KMS-11 (cell line): ENCODE data around the gene UBN1.

Experiments used
- H2AFZ ChIP-seq: fragments of 200-600 bp; sonication (generic); 2 replicates; pipeline ENCODE4 v1.6.1; 2016; ENCODE audit warnings: antibody characterized with exemption, mixed run types, low read depth
- H3K27ac ChIP-seq: fragments of 200-600 bp; sonication (generic); 2 replicates; pipeline ENCODE4 v1.6.1; 2016; ENCODE audit warnings: mild to moderate bottlenecking, mixed run types
- H3K27me3 ChIP-seq: fragments of 200-600 bp; sonication (generic); 2 replicates; pipeline ENCODE4 v1.6.1; 2017; ENCODE audit warnings: mild to moderate bottlenecking, low read depth, mixed run types, moderate library complexity; ENCODE audit not compliant: insufficient read depth
- H3K36me3 ChIP-seq: fragments of 200-600 bp; sonication (generic); 2 replicates; pipeline ENCODE4 v1.6.1; 2017; ENCODE audit warnings: mild to moderate bottlenecking, mixed run types; ENCODE audit not compliant: insufficient read depth
- H3K4me1 ChIP-seq: fragments of 200-600 bp; sonication (generic); 2 replicates; pipeline ENCODE4 v1.6.1; 2016; ENCODE audit warnings: mild to moderate bottlenecking, low read depth, mixed run types; ENCODE audit not compliant: poor library complexity, severe bottlenecking
- H3K4me2 ChIP-seq: fragments of 200-600 bp; sonication (generic); 2 replicates; pipeline ENCODE4 v1.7.0; 2016; ENCODE audit warnings: mild to moderate bottlenecking, mixed run types
- H3K4me3 ChIP-seq: fragments of 200-600 bp; sonication (generic); IDR thresholded peaks from 2 replicates; pipeline ENCODE4 v1.6.1; 2017; ENCODE audit warnings: low read depth, low read length, mixed read lengths; ENCODE audit not compliant: insufficient read depth
- H3K79me2 ChIP-seq: fragments of 200-600 bp; sonication (generic); 2 replicates; pipeline ENCODE4 v1.6.1; 2016; ENCODE audit warnings: low read depth, mixed run types; ENCODE audit not compliant: insufficient read depth
- H3K9ac ChIP-seq: fragments of 200-600 bp; sonication (generic); 2 replicates; pipeline ENCODE4 v1.6.1; 2016; ENCODE audit warnings: mild to moderate bottlenecking, mixed run types
- H4K20me1 ChIP-seq: fragments of 200-600 bp; sonication (generic); 2 replicates; pipeline ENCODE4 v1.6.1; 2016; ENCODE audit warnings: mild to moderate bottlenecking, mixed run types; ENCODE audit not compliant: insufficient read depth
- TF ChIP-seq, protein P1 (sequence below): fragments of 200-600 bp; sonication (generic); conservative IDR thresholded peaks from 2 replicates; pipeline ENCODE4 v1.6.1; 2017; ENCODE audit warnings: low read depth, mild to moderate bottlenecking, antibody characterized with exemption, low read length, moderate library complexity, mixed read lengths

UBN1 gene

DNA sequence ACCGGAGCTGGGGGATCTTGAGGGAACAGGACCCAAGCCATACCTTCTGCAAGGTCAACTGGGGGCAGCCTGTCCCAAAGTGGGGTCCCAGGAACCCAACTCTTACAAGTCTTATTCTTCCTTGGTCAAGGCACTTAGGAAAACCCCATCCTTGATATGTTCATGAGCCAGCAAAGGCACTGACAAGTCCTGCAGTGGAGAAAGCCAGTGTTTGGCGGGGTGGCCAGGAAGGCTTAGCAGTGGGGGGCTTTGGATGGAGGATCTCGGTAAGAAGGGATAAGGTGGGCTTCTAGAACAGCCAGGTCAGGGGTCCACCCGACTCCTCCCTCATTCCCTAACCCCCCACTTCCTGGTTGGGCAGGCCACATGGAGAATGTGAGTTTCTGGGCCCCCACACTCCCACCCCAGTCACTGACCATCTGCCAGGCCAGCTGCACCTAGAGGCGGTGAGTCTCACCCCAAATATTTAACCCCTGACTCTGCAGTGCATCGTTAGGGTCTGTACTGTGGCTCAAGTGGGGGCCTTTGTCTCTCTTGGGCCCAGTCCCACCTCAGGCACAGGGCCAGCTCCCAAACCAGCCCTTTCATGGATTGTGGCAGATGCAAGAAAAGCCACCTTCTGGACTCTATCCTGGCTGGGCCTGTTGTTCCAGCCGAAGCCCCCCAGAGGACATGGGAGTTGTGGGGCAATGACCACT lies 67.4 kb downstream of the UBN1 start:
- no peaks in the 10 kb centered on the region for H4K20me1 ChIP-seq
- no peak overlapping the region for H2AFZ ChIP-seq
- H3K79me2 ChIP-seq, result no peaks in the 10 kb centered on the region
- peak overlapping the region; percentile 89; the same call in 1 of the 2 replicates for H3K27ac ChIP-seq
- no peak overlapping the region for H3K4me3 ChIP-seq
- TF ChIP-seq, protein P1, sequence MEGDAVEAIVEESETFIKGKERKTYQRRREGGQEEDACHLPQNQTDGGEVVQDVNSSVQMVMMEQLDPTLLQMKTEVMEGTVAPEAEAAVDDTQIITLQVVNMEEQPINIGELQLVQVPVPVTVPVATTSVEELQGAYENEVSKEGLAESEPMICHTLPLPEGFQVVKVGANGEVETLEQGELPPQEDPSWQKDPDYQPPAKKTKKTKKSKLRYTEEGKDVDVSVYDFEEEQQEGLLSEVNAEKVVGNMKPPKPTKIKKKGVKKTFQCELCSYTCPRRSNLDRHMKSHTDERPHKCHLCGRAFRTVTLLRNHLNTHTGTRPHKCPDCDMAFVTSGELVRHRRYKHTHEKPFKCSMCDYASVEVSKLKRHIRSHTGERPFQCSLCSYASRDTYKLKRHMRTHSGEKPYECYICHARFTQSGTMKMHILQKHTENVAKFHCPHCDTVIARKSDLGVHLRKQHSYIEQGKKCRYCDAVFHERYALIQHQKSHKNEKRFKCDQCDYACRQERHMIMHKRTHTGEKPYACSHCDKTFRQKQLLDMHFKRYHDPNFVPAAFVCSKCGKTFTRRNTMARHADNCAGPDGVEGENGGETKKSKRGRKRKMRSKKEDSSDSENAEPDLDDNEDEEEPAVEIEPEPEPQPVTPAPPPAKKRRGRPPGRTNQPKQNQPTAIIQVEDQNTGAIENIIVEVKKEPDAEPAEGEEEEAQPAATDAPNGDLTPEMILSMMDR, result no peak
- no peaks in the 10 kb centered on the region for H3K27me3 ChIP-seq
- peak overlapping the region; percentile 34; the same call in 1 of the 2 replicates for H3K9ac ChIP-seq
- no peaks in the 10 kb centered on the region for H3K36me3 ChIP-seq
- peaks cover 23% of the 10 kb centered on the region for H3K4me1 ChIP-seq
- H3K4me2 ChIP-seq, result peak overlapping the region; percentile 83; the same call in 1 of the 2 replicates

DNA sequence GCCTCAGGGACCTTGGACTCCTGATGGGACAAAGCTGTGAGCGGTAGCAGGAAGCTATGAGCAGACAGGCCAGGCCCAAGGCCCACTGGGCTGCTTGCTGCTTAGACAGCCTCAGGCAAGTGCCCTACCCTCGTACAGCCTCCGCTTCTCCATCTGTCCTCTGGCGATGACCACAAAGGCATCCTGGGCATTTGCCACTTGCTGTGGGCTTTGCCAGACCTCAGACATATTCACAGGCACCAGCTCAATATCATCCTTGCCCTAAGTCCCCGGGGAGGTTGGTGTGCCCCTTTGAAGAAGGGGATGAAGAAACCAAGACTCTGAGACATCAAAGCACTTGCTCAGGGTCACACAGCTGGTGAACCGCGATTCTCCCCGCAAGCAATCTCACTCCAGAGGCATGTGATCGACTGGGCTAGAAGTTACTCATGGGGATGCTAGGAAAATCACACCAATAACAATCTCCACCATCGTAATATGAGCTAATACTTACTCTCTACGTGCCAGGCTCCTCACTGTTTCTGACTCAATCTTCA lies 68.0 kb downstream of the UBN1 start:
- Histone ChIP-seq H3K4me2 (no peak overlapping the region), H3K4me1 (peaks cover 23% of the 10 kb centered on the region), H3K4me3 (no peak overlapping the region), H3K27me3 (no peaks in the 10 kb centered on the region), H2AFZ (no peak overlapping the region), H4K20me1 (no peaks in the 10 kb centered on the region), H3K9ac (no peak overlapping the region), H3K79me2 (no peaks in the 10 kb centered on the region), H3K27ac (no peak overlapping the region), H3K36me3 (no peaks in the 10 kb centered on the region)
- TF ChIP-seq, protein P1, result no peak

DNA sequence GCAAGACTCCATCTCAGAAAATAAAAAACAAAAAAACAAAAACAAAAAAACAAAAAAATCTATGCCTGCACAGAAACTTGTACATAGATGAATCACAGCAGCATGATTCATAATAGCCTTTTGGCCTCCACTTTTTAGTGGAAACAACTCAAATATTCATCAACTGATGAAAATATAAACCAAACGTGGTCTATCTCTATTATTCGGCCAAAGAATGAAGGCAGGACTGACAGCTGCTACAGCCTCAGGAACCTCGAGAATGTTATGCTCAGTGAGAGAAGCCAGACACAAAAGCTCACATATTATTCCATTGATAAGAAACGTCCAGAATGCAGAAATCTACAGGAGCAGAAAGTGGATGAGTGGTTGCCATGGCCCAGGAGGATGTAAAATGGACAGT lies 69.8 kb downstream of the UBN1 start:
- H3K27ac ChIP-seq, result no peak overlapping the region
- no peaks in the 10 kb centered on the region for H4K20me1 ChIP-seq
- H3K4me2 ChIP-seq, result no peak overlapping the region
- H3K9ac ChIP-seq, result no peak overlapping the region
- H3K4me3 ChIP-seq, result no peak overlapping the region
- H3K36me3 ChIP-seq, result no peaks in the 10 kb centered on the region
- peaks cover 23% of the 10 kb centered on the region for H3K4me1 ChIP-seq
- no peak overlapping the region for H2AFZ ChIP-seq
- no peaks in the 10 kb centered on the region for H3K27me3 ChIP-seq
- H3K79me2 ChIP-seq, result no peaks in the 10 kb centered on the region
- TF ChIP-seq, protein P1, result no peak

DNA sequence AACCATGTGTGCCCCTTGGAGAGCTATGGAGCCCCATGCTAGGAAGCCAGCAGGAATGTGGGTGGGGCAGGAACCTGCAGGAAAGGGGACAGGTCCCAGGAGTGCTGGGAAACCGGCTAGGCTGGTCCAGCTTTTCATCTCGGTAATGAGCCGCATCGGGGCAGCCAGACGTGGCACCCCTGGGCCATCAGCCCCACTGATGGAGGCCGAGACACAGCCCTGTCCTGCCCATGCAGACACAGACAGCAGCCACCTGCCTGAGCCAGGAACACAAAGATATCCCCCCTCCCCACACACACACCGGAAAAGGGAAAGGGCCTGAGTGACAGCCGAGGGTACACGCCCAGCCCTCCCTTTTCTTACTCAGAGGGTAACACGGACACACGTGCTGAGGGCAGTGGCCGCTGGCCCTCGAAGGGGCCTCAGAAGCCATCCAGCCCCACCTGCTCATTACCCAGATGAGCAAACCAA lies 71.5 kb downstream of the UBN1 start:
- Histone ChIP-seq H3K27me3 (no peaks in the 10 kb centered on the region), H3K79me2 (no peaks in the 10 kb centered on the region), H3K27ac (no peak overlapping the region), H2AFZ (no peak overlapping the region), H3K4me2 (no peak overlapping the region), H3K4me3 (no peak overlapping the region), H3K4me1 (peaks cover 8% of the 10 kb centered on the region), H4K20me1 (no peaks in the 10 kb centered on the region), H3K36me3 (no peaks in the 10 kb centered on the region), H3K9ac (no peak overlapping the region)
- TF ChIP-seq, protein P1, result no peak
